ENCODE results near the gene SPRR1A. TPM values are rescaled to one million over a fixed set of nuclear protein-coding genes. Genes with fewer than 3 reads are reported as not detected.

The SPRR1A gene
- not detected in 2 replicates for total RNA-seq

- DNase-seq (ENCODE audit: low read depth in 2 of 2), result no peak
Observed at GRCh38 chr1:152983743-152984142, at the start of gene SPRR1A. Gene SPRR1A, plus strand, starts transcription at chr1:152984081. Its CDS starts 1,150 bp downstream, at chr1:152985231.

GRCh38 chr1:152940614-152941013 is 43.3 kb upstream of the SPRR1A start:
- no peak for DNase-seq (ENCODE audit: low read depth in 2 of 2)

- no peak for DNase-seq (ENCODE audit: low read depth in 2 of 2)
Observed at GRCh38 chr1:152941037-152941711, 42.7 kb upstream of the SPRR1A start.

- no peak for DNase-seq (ENCODE audit: low read depth in 2 of 2)
Observed at GRCh38 chr1:152942161-152942560, 41.7 kb upstream of the SPRR1A start.

GRCh38 chr1:152946248-152946647 is 37.6 kb upstream of the SPRR1A start:
- no peak for DNase-seq (ENCODE audit: low read depth in 2 of 2)

- no peak for DNase-seq (ENCODE audit: low read depth in 2 of 2)
Observed at GRCh38 chr1:152946651-152947256, 37.1 kb upstream of the SPRR1A start, which contains the start of gene SPRR5. Gene SPRR5, plus strand, starts transcription at chr1:152947206. Its CDS starts 1,349 bp downstream, at chr1:152948555.

GRCh38 chr1:152951711-152952110 is 32.2 kb upstream of the SPRR1A start:
- no peak for DNase-seq (ENCODE audit: low read depth in 2 of 2)

- DNase-seq (ENCODE audit: low read depth in 2 of 2), result no peak
Observed at GRCh38 chr1:152953761-152954160, 30.1 kb upstream of the SPRR1A start.

GRCh38 chr1:152954436-152954835 is 29.4 kb upstream of the SPRR1A start:
- no peak for DNase-seq (ENCODE audit: low read depth in 2 of 2)

GRCh38 chr1:152957561-152957960 is 26.3 kb upstream of the SPRR1A start:
- DNase-seq (ENCODE audit: low read depth in 2 of 2), result no peak

- no peak for DNase-seq (ENCODE audit: low read depth in 2 of 2)
Observed at GRCh38 chr1:152959273-152959672, 24.6 kb upstream of the SPRR1A start.

GRCh38 chr1:152959801-152960451 is 24.0 kb upstream of the SPRR1A start:
- no peak for DNase-seq (ENCODE audit: low read depth in 2 of 2)

GRCh38 chr1:152960452-152961044 is 23.3 kb upstream of the SPRR1A start:
- DNase-seq (ENCODE audit: low read depth in 2 of 2), result no peak

- DNase-seq (ENCODE audit: low read depth in 2 of 2), result no peak
Observed at GRCh38 chr1:152961226-152961891, 22.5 kb upstream of the SPRR1A start.

- no peak for DNase-seq (ENCODE audit: low read depth in 2 of 2)
Observed at GRCh38 chr1:152962876-152963415, 20.9 kb upstream of the SPRR1A start.

GRCh38 chr1:152964536-152964935 is 19.3 kb upstream of the SPRR1A start:
- no peak for DNase-seq (ENCODE audit: low read depth in 2 of 2)

- no peak for DNase-seq (ENCODE audit: low read depth in 2 of 2)
Observed at GRCh38 chr1:152965853-152966252, 18.0 kb upstream of the SPRR1A start.

GRCh38 chr1:152967201-152967600 is 16.7 kb upstream of the SPRR1A start:
- no peak for DNase-seq (ENCODE audit: low read depth in 2 of 2)

GRCh38 chr1:152968248-152968647 is 15.6 kb upstream of the SPRR1A start:
- no peak for DNase-seq (ENCODE audit: low read depth in 2 of 2)

- no peak for DNase-seq (ENCODE audit: low read depth in 2 of 2)
Observed at GRCh38 chr1:152969036-152969435, 14.8 kb upstream of the SPRR1A start.

- no peak for DNase-seq (ENCODE audit: low read depth in 2 of 2)
Observed at GRCh38 chr1:152970495-152970894, 13.4 kb upstream of the SPRR1A start, which contains the start of gene SPRR4. Gene SPRR4, plus strand, starts transcription at chr1:152970648. Its CDS starts 1,243 bp downstream, at chr1:152971891.

Measured in dermis microvascular lymphatic vessel endothelial cell (primary cell).